GM23338 (cell line): ENCODE results near the gene GPR26. TPM values are rescaled to one million over a fixed set of nuclear protein-coding genes. Genes with fewer than 3 reads are reported as not detected.

Source experiments
- ATAC-seq: fragments of 200-7000 bp; cut with Tn5 transposase; 3 replicates; pipeline ENCODE4 v1.9.1; 2020
- DNase-seq: peaks from one replicate; pipeline ENCODE4 v3.0.0-alpha.2; 2015; ENCODE audit warnings: low spot score
- H2AFZ ChIP-seq: fragments of 200-600 bp; sonication (generic); 2 replicates; pipeline ENCODE4 v1.8.0; 2016; ENCODE audit warnings: antibody characterized with exemption, mild to moderate bottlenecking, moderate library complexity
- H3F3A ChIP-seq: fragments of 200-600 bp; sonication (generic); replicated peaks from 2 replicates; pipeline ENCODE4 v1.8.0; 2017; ENCODE audit warnings: antibody characterized with exemption, mixed run types, low read depth
- H3K27ac ChIP-seq: fragments of 200-600 bp; sonication (generic); 2 replicates; pipeline ENCODE4 v1.6.1; 2016; ENCODE audit warnings: low read depth
- H3K27me3 ChIP-seq: fragments of 200-600 bp; sonication (generic); 2 replicates; pipeline ENCODE4 v1.8.0; 2016; ENCODE audit warnings: mild to moderate bottlenecking, mixed run types, moderate library complexity; ENCODE audit not compliant: insufficient read depth
- H3K36me3 ChIP-seq: fragments of 200-600 bp; sonication (generic); 2 replicates; pipeline ENCODE4 v1.8.0; 2016; ENCODE audit warnings: mild to moderate bottlenecking; ENCODE audit not compliant: insufficient read depth
- H3K4me1 ChIP-seq: fragments of 200-600 bp; sonication (generic); 2 replicates; pipeline ENCODE4 v1.8.0; 2016; ENCODE audit warnings: mild to moderate bottlenecking, moderate library complexity; ENCODE audit not compliant: insufficient read depth
- H3K4me2 ChIP-seq: fragments of 200-600 bp; sonication (generic); 2 replicates; pipeline ENCODE4 v1.7.1; 2017; ENCODE audit warnings: mixed run types
- H3K4me3 ChIP-seq: fragments of 200-600 bp; sonication (generic); 2 replicates; pipeline ENCODE4 v1.6.1; 2016; ENCODE audit warnings: mixed run types
- H3K79me2 ChIP-seq: fragments of 200-600 bp; sonication (generic); replicated peaks from 2 replicates; pipeline ENCODE4 v1.8.0; 2017; ENCODE audit warnings: mild to moderate bottlenecking; ENCODE audit not compliant: insufficient read depth
- H3K9me2 ChIP-seq: fragments of 200-600 bp; sonication (generic); 2 replicates; pipeline ENCODE4 v1.8.0; 2017; ENCODE audit not compliant: insufficient read depth
- H4K20me1 ChIP-seq: fragments of 200-600 bp; sonication (generic); replicated peaks from 2 replicates; pipeline ENCODE4 v1.8.0; 2017; ENCODE audit warnings: mild to moderate bottlenecking; ENCODE audit not compliant: insufficient read depth
- H3K27ac Mint-ChIP-seq: 2 replicates; pipeline ENCODE4 v1.8.0; 2020; ENCODE audit warnings: inconsistent platforms, mild to moderate bottlenecking, moderate library complexity, mixed read lengths
- H3K27me3 Mint-ChIP-seq: 3 replicates; pipeline ENCODE4 v1.8.0; 2022; ENCODE audit warnings: low read depth, mild to moderate bottlenecking, moderate library complexity, mixed read lengths, inconsistent platforms; ENCODE audit not compliant: insufficient read depth, poor library complexity
- H3K36me3 Mint-ChIP-seq: 3 replicates; pipeline ENCODE4 v1.8.0; 2021; ENCODE audit warnings: low read depth, mild to moderate bottlenecking, inconsistent platforms, moderate library complexity, mixed read lengths
- H3K4me1 Mint-ChIP-seq: 3 replicates; pipeline ENCODE4 v1.8.0; 2020; ENCODE audit warnings: mild to moderate bottlenecking, inconsistent platforms, mixed read lengths
- H3K4me3 Mint-ChIP-seq: 3 replicates; pipeline ENCODE4 v1.8.0; 2021; ENCODE audit warnings: moderate library complexity, mild to moderate bottlenecking, inconsistent platforms, mixed read lengths
- H3K9me3 Mint-ChIP-seq: 3 replicates; pipeline ENCODE4 v1.8.0; 2020; ENCODE audit warnings: moderate library complexity, mild to moderate bottlenecking, inconsistent platforms, mixed read lengths
- CREB1 ChIP-seq: fragments of 250-450 bp; sonication (Bioruptor Pico); IDR thresholded peaks from 2 replicates; pipeline ENCODE4 v1.5.0; 2020; ENCODE audit warnings: low read depth, mild to moderate bottlenecking, moderate library complexity
- EZH2 ChIP-seq: fragments of 200-600 bp; sonication (generic); IDR thresholded peaks from one replicate; pipeline ENCODE4 v1.8.0; 2017; ENCODE audit warnings: antibody characterized with exemption, mild to moderate bottlenecking, low read depth; ENCODE audit not compliant: unreplicated experiment
- EZH2phosphoT487 ChIP-seq: fragments of 200-600 bp; sonication (generic); IDR thresholded peaks from one replicate; pipeline ENCODE4 v1.8.1; 2018; ENCODE audit warnings: antibody characterized with exemption; ENCODE audit not compliant: unreplicated experiment
- JUNB ChIP-seq: IDR thresholded peaks from one replicate; pipeline ENCODE4 v1.6.1; 2016; ENCODE audit warnings: antibody characterized with exemption; ENCODE audit not compliant: unreplicated experiment
- NANOG ChIP-seq: IDR thresholded peaks from 2 replicates; pipeline ENCODE4 v1.6.1; 2016; ENCODE audit warnings: antibody characterized with exemption, borderline replicate concordance
- POLR2AphosphoS5 ChIP-seq: IDR thresholded peaks from 2 replicates; pipeline ENCODE4 v1.6.1; 2016; ENCODE audit warnings: antibody characterized with exemption, low read depth
- STAT1 ChIP-seq: IDR thresholded peaks from one replicate; pipeline ENCODE4 v1.6.1; 2016; ENCODE audit warnings: antibody characterized with exemption; ENCODE audit not compliant: unreplicated experiment
- ZNF114 ChIP-seq: fragments of 250-450 bp; sonication (Bioruptor Pico); IDR thresholded peaks from 2 replicates; pipeline ENCODE4 v1.5.0; 2020; ENCODE audit warnings: mild to moderate bottlenecking, moderate library complexity
- ZNF331 ChIP-seq: fragments of 250-450 bp; sonication (Bioruptor Pico); IDR thresholded peaks from 2 replicates; pipeline ENCODE4 v1.5.0; 2020; ENCODE audit warnings: low read depth, mild to moderate bottlenecking, moderate library complexity
- polyA plus RNA-seq: library from polyadenylated mRNA; unstranded; fragments of >200 nt; fragmentation: Nextera tagmentation; extraction: Ambion mirVana; gene quantifications from 2 replicates; pipeline ENCODE4 v1.2.1, GENCODE V29; 2016
- total RNA-seq: library from RNA; depleted of rRNA; stranded (reverse); fragments of >200 nt; shearing (Covaris generic); gene quantifications from 2 replicates; pipeline ENCODE4 v1.2.3, GENCODE V29; 2014
- TF ChIP-seq, protein P1 (sequence below), 2 experiments: fragments of 200-600 bp in 1 of 2; sonication (generic) in 1 of 2; conservative IDR thresholded peaks; 2 replicates each; pipeline versions ENCODE4 v1.5.1 to v1.6.1; 2016 to 2017; ENCODE audit warnings: antibody characterized with exemption in 2 of 2, low read depth in 2 of 2, mild to moderate bottlenecking in 2 of 2, moderate library complexity in 1 of 2
- TF ChIP-seq, protein P2 (sequence below): IDR thresholded peaks from one replicate; pipeline ENCODE4 v1.6.1; 2018; ENCODE audit warnings: antibody characterized with exemption; ENCODE audit not compliant: unreplicated experiment
- TF ChIP-seq, protein P3 (sequence below): IDR thresholded peaks from 2 replicates; pipeline ENCODE4 v1.6.1; 2016; ENCODE audit warnings: antibody characterized with exemption
- TF ChIP-seq, protein P4 (sequence below): fragments of 250-450 bp; sonication (Bioruptor Pico); IDR thresholded peaks from 2 replicates; pipeline ENCODE4 v1.5.0; 2020; ENCODE audit warnings: mild to moderate bottlenecking, moderate library complexity

GPR26 gene
- total and polyA plus RNA-seq, 2 experiments from 2014 or later, result 0.06 to 0.07 TPM

DNA sequence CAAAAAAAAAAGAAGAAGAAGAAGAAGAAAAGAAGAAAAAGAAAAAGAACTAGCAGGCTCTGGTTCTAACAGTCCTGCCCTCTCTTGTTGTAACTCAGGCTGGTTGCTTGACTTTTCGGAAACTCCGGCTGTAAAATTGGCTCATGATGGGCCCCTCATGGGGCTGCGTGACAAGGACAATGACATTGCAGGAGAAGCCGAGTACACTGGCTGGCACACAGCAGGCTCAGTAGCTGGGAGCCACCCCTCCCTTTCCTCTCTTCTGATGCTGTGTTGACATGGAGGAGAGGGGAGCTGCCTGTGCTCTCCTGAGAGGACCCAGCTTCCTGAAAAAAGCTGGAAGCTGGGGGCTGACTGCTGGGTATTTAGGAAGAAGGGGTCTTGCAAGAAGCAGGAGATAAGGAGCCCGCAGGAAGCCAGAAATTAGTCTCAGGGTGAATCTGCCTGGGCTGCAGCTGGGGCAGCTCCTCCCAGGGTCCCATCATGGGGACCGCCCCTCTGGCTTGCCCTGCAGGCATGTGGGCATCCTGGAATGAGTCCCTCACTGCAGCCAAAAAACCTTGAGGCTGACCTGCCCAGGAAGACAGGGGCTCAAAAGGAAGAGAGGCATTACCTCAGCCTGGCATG lies 14.6 kb upstream of the GPR26 start:
- TF ChIP-seq ZNF114 (CRISPR knock-in tag), result no peak
- TF ChIP-seq POLR2AphosphoS5, result no peak
- no peak for TF ChIP-seq EZH2phosphoT487
- TF ChIP-seq, protein P1, sequence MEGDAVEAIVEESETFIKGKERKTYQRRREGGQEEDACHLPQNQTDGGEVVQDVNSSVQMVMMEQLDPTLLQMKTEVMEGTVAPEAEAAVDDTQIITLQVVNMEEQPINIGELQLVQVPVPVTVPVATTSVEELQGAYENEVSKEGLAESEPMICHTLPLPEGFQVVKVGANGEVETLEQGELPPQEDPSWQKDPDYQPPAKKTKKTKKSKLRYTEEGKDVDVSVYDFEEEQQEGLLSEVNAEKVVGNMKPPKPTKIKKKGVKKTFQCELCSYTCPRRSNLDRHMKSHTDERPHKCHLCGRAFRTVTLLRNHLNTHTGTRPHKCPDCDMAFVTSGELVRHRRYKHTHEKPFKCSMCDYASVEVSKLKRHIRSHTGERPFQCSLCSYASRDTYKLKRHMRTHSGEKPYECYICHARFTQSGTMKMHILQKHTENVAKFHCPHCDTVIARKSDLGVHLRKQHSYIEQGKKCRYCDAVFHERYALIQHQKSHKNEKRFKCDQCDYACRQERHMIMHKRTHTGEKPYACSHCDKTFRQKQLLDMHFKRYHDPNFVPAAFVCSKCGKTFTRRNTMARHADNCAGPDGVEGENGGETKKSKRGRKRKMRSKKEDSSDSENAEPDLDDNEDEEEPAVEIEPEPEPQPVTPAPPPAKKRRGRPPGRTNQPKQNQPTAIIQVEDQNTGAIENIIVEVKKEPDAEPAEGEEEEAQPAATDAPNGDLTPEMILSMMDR (conservative IDR thresholded peaks at IDR 0.05; ENCODE audit: low read depth in 2 of 2), result no peak
- TF ChIP-seq EZH2, result no peak
- TF ChIP-seq STAT1, result no peak
- TF ChIP-seq JUNB, result no peak
- no peak for TF ChIP-seq NANOG
- no peak for TF ChIP-seq CREB1 (CRISPR knock-in tag)
- TF ChIP-seq, protein P2, sequence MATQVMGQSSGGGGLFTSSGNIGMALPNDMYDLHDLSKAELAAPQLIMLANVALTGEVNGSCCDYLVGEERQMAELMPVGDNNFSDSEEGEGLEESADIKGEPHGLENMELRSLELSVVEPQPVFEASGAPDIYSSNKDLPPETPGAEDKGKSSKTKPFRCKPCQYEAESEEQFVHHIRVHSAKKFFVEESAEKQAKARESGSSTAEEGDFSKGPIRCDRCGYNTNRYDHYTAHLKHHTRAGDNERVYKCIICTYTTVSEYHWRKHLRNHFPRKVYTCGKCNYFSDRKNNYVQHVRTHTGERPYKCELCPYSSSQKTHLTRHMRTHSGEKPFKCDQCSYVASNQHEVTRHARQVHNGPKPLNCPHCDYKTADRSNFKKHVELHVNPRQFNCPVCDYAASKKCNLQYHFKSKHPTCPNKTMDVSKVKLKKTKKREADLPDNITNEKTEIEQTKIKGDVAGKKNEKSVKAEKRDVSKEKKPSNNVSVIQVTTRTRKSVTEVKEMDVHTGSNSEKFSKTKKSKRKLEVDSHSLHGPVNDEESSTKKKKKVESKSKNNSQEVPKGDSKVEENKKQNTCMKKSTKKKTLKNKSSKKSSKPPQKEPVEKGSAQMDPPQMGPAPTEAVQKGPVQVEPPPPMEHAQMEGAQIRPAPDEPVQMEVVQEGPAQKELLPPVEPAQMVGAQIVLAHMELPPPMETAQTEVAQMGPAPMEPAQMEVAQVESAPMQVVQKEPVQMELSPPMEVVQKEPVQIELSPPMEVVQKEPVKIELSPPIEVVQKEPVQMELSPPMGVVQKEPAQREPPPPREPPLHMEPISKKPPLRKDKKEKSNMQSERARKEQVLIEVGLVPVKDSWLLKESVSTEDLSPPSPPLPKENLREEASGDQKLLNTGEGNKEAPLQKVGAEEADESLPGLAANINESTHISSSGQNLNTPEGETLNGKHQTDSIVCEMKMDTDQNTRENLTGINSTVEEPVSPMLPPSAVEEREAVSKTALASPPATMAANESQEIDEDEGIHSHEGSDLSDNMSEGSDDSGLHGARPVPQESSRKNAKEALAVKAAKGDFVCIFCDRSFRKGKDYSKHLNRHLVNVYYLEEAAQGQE, result no peak
- no peak for TF ChIP-seq ZNF331
- TF ChIP-seq, protein P3, sequence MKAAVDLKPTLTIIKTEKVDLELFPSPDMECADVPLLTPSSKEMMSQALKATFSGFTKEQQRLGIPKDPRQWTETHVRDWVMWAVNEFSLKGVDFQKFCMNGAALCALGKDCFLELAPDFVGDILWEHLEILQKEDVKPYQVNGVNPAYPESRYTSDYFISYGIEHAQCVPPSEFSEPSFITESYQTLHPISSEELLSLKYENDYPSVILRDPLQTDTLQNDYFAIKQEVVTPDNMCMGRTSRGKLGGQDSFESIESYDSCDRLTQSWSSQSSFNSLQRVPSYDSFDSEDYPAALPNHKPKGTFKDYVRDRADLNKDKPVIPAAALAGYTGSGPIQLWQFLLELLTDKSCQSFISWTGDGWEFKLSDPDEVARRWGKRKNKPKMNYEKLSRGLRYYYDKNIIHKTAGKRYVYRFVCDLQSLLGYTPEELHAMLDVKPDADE, result no peak
- TF ChIP-seq, protein P4, sequence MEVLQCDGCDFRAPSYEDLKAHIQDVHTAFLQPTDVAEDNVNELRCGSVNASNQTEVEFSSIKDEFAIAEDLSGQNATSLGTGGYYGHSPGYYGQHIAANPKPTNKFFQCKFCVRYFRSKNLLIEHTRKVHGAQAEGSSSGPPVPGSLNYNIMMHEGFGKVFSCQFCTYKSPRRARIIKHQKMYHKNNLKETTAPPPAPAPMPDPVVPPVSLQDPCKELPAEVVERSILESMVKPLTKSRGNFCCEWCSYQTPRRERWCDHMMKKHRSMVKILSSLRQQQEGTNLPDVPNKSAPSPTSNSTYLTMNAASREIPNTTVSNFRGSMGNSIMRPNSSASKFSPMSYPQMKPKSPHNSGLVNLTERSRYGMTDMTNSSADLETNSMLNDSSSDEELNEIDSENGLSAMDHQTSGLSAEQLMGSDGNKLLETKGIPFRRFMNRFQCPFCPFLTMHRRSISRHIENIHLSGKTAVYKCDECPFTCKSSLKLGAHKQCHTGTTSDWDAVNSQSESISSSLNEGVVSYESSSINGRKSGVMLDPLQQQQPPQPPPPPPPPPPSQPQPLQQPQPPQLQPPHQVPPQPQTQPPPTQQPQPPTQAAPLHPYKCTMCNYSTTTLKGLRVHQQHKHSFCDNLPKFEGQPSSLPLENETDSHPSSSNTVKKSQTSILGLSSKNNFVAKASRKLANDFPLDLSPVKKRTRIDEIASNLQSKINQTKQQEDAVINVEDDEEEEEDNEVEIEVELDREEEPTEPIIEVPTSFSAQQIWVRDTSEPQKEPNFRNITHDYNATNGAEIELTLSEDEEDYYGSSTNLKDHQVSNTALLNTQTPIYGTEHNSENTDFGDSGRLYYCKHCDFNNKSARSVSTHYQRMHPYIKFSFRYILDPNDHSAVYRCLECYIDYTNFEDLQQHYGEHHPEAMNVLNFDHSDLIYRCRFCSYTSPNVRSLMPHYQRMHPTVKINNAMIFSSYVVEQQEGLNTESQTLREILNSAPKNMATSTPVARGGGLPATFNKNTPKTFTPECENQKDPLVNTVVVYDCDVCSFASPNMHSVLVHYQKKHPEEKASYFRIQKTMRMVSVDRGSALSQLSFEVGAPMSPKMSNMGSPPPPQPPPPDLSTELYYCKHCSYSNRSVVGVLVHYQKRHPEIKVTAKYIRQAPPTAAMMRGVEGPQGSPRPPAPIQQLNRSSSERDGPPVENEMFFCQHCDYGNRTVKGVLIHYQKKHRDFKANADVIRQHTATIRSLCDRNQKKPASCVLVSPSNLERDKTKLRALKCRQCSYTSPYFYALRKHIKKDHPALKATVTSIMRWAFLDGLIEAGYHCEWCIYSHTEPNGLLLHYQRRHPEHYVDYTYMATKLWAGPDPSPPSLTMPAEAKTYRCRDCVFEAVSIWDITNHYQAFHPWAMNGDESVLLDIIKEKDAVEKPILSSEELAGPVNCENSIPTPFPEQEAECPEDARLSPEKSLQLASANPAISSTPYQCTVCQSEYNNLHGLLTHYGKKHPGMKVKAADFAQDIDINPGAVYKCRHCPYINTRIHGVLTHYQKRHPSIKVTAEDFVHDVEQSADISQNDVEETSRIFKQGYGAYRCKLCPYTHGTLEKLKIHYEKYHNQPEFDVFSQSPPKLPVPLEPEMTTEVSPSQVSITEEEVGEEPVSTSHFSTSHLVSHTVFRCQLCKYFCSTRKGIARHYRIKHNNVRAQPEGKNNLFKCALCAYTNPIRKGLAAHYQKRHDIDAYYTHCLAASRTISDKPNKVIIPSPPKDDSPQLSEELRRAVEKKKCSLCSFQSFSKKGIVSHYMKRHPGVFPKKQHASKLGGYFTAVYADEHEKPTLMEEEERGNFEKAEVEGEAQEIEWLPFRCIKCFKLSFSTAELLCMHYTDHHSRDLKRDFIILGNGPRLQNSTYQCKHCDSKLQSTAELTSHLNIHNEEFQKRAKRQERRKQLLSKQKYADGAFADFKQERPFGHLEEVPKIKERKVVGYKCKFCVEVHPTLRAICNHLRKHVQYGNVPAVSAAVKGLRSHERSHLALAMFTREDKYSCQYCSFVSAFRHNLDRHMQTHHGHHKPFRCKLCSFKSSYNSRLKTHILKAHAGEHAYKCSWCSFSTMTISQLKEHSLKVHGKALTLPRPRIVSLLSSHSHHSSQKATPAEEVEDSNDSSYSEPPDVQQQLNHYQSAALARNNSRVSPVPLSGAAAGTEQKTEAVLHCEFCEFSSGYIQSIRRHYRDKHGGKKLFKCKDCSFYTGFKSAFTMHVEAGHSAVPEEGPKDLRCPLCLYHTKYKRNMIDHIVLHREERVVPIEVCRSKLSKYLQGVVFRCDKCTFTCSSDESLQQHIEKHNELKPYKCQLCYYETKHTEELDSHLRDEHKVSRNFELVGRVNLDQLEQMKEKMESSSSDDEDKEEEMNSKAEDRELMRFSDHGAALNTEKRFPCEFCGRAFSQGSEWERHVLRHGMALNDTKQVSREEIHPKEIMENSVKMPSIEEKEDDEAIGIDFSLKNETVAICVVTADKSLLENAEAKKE, result no peak
- ATAC-seq (no peak), DNase-seq (no peak)
- no peaks in the 10 kb centered on the region for H3K79me2 ChIP-seq
- no peaks in the 10 kb centered on the region for H3F3A ChIP-seq
- no peaks in the 10 kb centered on the region for H4K20me1 ChIP-seq
- no peaks in the 10 kb centered on the region for H3K36me3 ChIP-seq
- H3K27ac Mint-ChIP-seq, result no peak overlapping the region
- peaks cover 4% of the 10 kb centered on the region; the same call in 1 of the 2 replicates for H3K9me2 ChIP-seq
- H3K4me3 ChIP-seq, result no peak overlapping the region
- H3K27ac ChIP-seq, result no peak overlapping the region
- H2AFZ ChIP-seq, result no peak overlapping the region
- H3K4me2 ChIP-seq, result no peak overlapping the region
- no peak overlapping the region for H3K4me3 Mint-ChIP-seq
- no peaks in the 10 kb centered on the region for H3K9me3 Mint-ChIP-seq
- peaks cover 16% of the 10 kb centered on the region for H3K4me1 Mint-ChIP-seq
- peaks cover 10% of the 10 kb centered on the region; the same call in 1 of the 2 replicates for H3K4me1 ChIP-seq
- no peaks in the 10 kb centered on the region for H3K27me3 ChIP-seq
- peaks cover 9% of the 10 kb centered on the region for H3K27me3 Mint-ChIP-seq
- no peaks in the 10 kb centered on the region for H3K36me3 Mint-ChIP-seq
